ENCODE measurements around the gene JPT2.
"Not testable (repeated sequence)": the region's sequence is repeated elsewhere in the genome, so short reads cannot be mapped to it uniquely, and the experiment has no call there.

Gene JPT2

DNA sequence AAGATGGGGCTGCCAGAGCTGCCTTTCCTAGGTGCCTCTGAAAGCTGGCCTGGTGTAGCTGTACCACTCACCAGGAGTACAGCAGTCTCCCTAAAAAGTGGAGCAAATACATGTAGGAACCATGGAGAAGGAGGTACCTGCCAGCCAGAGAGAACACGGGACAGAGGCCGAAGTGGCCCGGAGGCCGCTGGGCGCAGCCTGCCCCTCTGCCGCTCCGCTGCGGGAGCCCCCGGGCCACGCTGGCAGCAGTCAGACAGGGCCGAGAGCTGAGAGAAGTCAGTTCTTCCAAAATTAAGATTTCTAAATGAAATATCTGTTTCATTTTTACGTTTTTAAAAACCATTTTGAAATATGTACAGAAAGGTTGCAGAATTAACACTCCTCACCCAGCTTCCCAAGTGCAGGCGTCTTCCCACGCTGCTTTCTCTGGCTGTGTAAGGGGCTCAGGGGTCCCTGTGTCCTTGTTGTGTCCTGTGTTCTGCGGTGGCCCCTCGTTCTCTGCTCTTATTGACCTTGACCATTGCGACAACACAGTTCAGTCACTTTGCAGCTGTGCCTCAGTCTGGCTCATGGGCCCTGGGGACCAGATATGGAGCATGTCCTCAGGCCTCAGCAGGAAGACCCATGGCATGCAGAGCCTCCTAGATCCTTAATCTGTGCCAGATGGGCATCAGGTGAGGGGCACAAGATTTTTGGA is 32.9 kb downstream of the JPT2 start:
- DNase-seq, result no peak

DNA sequence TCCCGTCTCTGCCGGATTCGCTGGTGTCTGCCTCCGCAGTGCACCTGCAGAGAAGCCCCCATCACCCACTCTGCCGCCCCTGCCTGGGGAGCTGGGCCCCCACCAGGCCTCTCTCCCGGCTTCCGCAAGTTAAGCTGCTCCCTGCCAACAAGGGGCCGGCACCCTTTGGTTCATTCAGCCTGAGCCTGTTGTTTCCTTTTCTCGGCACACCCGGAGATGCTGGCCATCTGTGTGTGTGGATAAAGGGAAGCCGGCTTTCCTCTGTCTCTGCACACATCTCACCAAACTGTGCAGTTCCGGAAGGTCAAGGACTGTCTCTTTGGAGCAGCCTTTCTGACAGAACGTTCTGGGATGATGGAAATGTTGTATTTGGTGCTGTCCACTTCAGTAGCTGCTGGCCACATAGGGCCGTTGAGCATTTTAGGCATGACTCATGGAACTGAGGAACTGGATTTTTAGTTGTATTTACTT is 34.7 kb downstream of the JPT2 start:
- DNase-seq, result no peak

DNA sequence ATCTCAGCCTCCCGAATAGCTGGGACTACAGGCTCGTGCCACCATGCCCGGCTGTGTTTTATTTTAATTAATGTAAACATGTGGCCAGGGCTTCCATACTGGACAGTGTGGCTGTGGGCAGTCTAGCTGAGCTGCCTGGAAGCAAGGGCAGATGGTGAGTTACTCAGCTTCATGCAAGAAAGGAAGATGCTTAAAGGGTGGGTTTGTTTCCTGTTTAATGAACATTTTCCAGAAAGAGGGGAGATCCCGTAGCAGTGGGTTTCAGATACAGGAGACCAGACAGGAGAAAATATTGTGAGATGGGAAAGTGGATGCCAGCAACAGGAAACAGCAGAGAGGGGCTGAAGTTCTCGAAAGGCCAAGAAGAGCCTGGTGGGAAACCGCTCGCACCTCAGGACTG is 35.3 kb downstream of the JPT2 start:
- DNase-seq, result no peak

DNA sequence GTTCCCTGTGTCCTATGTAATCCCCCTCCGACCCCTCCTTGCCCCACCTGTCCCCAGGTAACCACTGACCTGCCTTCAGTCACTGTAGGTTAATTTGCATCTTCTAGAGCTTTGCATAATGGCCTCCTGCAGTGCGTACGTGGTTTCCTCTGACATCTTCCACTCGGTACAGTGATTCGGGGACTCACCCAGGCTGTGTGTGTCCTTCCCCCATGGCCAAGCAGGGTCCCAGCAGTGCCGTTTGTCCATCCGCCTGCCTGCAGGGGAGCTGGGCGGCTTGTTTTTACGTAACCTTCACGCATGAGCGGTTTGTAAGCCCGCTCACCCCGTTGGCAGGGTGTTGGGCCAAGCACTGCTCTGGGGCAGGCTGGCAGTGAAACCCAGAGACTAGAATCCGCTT is 35.9 kb downstream of the JPT2 start:
- DNase-seq, result no peak

DNA sequence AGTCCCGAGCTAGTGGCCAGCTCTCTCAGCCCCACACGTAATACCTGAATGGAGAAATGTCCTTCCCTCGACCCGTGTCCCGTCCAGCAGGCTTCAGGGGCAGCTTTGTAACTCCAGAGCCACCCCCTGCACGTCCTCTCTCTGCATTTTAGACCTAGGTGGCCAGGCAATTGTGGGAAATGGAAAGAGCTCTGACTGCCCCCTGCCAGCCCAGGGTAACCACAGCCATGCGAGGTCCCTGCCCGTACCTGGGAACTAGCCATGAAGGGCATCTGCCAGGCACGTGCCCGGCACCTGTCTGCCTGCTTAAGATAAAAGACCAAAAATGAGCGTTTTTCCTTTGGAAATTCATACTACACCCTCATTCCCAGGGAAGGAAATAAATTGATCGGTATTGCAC is 37.1 kb downstream of the JPT2 start:
- no peak for DNase-seq

DNA sequence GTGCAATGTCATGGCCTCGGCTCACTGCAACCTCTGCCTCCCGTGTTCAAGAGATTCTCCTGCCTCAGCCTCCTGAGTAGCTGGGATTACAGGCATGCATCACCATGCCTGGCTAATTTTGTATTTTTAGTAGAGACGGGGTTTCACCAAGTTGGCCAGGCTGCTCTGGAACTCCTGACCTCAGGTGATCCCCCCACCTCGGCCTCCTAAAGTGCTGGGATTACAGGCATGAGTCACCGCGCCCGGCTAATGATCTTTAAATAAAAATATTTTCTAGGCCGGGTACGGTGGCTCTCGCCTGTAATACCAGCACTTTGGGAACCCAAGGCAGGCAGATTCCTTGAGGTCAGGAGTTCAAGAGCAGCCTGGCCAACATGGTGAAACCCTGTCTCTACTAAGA is 40.2 kb downstream of the JPT2 start:
- not testable (repeated sequence) for DNase-seq

DNA sequence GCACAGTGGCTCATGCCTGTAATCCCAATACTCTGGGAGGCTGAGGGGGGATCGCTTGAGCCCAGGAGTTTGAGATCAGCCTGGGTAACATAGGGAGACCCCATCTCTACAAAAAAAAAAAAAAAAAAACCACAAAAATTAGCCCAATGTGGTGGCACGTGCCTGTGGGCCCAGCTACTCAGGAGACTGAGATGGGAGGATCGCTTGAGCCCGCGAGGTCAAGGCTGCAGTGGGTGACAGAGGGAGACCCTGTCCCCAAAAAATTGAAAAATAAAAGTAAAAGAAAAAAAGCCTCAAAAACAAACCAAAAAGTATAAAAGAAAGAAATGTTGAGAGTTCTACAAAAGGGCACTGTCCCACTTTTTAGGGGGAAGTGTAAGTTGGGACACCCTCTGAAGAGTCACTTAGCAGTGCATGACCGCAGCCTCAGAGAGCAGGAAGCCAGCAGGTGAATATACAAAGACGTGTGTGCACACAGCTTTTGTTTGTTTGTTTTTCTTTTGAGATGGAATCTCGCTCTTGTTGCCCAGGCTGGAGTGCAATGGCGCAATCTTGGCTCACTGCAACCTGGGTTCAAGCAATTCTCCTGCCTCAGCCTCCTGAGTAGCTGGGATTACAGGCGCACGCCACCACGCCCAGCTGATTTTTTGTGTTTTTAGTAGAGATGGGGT is 41.6 kb downstream of the JPT2 start:
- DNase-seq, result not testable (repeated sequence)

DNA sequence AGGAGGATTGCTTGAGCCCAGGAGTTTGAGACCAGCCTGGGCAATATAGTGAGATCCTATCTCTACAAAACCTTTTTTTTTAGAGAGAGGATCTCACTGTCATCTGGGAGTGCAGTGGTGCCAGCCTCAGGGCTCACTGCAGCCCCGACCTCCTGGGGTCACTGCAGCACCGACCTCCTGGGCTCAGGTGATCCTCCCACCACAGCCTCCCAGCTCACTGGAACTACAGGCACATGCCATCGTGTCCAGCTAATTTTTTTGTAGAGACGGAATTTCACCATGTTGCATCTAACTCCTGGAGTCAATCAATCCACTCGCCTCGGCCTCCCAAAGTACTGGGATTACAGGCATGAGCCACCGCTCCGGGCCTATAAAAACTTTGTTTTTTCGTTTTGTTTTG is 43.3 kb downstream of the JPT2 start:
- no peak for DNase-seq

DNA sequence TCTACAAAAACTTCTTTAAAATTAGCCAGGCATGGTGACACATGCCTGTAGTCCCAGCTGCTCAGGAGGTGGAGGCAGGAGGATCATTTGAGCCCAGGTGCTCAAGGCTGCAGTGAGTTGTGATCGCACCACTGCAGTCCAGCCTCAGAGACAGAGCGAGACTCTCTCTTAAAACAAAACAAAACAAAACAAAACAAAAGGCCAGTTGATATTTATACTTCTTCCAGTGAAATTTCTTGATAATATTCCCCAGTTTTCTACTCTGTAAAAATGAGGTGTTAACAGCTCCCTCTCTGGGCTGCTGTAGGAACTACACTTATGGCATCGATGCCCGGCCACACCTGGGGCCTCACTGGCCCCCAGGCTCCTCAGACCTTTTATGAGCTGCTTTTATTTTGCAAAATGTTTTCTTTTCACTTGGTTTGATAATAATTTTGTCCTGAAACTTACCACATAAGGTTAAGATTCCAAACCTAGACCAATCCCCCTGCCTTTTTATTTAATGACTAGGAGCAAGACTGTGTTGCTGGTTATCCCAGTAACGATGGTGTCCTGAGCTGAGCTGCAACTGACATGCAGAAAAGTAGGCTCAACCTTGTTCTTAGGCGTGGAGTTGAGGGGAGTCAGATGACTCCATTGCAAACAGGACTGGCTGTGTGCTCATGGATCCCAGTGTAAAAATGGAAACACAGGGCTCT is 45.5 kb downstream of the JPT2 start:
- DNase-seq, result peak; percentile 49

DNA sequence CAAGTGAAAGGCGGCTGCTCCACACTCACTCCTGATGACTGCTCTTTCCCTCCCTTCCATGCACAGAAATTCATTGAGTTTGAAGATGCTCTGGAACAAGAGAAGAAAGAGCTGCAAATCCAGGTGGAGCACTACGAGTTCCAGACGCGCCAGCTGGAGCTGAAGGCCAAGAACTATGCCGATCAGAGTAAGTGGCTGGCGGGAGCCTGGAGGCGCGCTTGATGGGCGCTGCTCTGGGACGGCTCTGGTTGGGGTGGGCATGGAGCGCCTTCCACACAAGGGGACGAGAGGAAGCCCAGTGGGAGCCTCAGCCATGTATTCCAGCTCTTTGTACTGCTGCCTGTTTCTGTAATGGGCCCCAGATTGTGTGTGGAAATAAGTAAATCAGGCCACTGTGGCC is 46.4 kb downstream of the JPT2 start:
- DNase-seq, result no peak

DNA sequence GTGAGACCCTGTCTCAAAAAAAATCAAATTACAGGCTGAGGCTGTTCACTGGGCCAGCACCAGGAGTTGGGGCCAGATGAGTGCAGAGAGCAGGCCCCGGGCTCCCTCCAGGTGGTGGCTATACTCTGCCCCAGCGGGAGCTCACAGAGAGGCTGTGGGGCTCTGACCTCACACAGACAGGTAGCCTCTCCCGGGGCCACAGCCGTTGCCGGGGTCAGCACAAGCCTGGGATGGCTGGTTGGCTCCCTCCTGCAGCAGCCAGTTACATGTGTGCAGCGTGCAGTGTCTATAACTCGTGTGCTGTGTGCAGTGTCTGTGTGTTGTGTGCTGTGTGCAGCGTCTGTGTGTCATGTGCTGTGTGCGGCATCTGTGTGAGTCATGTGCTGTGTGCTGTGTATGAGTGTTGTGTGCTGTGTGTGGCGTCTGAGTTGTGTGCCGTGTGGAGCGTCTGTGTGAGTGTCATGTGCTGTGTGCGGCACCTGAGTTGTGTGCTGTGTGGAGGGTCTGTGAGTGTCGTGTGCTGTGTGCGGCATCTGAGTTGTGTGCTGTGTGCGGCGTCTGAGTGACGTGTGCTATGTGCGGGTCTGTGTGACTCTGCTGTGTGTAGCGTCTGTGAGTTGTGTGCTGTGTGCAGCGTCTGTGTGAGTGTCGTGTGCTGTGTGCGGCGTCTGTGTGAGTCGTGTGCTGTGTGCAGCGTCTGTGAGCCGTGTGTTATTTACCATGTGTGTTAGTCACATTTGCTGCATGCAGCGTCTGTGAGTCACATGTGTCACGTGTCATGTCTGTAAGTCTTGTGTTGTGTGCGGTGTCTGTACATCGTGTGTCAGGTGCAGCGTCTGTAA is 48.8 kb downstream of the JPT2 start:
- DNase-seq, result no peak

DNA sequence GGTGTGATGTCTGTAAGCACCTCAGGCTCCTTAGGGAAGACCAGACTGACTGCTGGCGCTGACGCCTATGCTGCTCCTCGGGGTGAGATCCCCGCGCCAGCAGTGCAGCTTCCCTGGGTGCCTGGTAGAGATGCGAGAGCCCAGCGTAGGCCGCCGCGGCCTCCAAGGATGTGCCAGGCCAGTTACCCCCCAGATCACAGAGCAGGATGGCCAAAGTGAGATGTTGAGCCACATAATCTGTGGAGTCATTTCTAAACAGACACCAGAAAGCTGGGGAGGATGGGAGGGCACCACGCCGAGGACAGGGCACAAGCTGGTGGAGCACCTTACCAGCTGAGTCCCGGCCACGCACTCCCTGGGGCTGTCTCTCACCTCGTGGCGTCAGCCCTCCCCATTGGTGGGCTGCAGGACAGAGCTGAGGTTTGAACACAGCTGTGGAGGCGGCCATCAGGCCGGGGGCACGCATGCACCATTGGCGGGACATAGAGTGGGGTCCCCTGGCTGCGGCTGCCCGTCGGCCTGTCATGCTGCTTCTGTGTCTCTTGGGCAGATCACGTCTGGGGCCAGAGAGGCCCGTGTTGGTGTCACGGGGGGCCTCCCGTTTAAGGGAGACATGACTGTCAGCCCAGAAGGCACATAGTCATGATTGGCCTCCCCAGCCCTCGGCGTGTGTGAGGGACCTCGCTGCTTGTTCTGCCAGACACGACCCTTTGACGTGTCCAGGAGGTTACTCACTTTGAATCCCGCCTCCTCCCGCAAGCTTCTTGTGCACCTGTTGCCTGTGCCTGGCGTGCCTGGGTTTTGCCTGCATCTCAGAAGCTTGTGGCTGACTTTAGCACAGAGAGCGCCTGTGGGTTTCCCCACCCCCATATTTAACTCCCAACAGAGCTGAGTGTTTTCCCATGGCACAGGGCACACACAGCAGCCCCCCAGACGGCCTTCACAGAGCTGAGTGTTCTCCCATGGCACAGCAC is 49.9 kb downstream of the JPT2 start:
- DNase-seq, result no peak

DNA sequence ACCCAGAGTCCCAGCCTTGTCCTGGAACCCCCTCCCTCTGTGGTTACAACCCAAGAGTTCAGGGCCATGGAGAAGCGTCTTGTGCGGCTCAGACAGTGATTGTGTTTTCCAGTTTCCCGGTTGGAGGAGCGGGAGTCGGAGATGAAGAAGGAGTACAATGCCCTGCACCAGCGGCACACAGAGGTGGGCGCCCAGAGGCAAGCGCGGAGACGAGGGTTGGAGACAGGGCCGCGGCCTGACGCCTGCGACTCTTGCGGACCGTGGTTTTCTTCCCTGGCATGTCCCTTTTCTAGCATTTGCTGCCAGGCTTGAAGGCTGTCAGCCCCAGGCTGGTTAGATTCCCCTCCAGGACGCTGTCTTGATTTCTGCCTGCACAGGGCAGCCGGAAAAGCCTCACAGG is 50.9 kb downstream of the JPT2 start:
- no peak for DNase-seq

DNA sequence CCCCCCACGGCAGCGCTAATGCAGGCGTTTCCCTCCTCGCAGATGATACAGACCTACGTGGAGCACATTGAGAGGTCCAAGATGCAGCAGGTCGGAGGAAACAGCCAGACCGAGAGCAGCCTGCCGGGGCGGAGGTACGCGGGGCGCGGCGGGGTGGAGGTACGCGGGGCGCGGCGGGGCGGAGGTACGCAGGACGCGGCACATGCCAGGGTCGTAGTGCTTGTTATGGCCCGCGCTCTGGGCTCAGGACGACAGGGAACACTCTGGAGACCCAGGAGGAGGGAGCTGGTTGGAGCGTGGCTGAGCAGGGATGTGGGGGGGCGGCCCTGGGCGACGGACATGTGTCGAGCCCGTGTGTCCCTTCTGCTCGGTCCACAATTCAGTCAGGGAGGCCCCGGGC is 51.4 kb downstream of the JPT2 start:
- DNase-seq, result no peak

DNA sequence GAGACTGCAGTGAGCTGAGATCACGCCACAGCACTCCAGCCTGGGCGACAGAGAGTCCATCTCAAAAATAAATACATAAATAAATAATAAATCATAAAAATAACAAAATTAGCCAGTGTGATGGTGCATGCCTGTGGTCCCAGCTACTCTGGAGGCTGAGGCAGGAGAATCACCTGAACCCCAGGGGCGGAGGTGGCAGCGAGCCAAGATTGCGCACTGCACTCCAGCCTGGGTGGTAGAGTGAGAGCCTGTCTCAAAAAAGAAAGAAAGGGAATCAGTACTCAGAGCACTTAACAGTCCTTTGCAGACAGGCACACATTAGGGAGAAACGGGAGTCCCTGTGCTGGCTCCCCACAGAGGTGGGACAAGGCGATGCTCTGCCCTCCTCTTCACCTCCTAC is 53.0 kb downstream of the JPT2 start:
- DNase-seq, result no peak

DNA sequence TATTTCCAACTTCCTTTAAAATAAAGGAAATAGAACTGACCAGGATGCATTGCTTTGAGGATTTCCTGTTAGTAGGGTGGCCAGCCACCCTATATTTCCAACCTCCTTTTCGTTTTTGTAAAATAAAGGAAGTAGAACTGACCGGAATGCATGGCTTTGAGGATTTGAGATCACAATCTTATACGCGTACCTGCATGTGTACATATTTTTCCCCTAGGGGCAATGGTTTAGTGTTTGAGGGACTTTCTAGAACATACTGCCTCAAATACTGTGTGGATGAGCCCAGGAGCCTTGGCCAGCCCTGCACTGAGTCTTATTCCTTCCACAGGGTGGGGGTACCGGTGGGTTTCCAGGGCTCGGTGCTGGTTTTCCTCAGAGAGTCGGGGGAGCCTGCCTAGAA is 53.5 kb downstream of the JPT2 start:
- DNase-seq, result no peak

DNA sequence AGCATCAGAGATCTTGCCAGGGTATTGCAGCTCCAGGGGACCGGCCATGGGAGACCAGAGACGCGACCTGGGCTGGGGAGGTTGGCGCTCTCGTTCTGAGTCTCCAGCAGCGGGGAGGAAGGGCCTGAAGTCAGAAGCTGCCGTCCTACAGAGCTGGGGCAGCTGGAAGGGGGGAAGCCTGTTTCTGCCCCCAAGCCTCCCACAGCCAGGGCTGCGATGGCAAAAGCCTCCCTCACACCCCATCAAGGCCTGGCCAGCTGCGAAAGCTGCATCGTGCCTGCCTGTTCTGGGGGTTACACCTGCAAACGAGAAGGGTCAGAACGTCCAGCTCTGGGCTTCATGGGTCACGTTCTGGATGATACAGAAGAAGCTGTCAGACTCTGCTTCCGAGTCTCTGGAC is 54.0 kb downstream of the JPT2 start:
- no peak for DNase-seq

DNA sequence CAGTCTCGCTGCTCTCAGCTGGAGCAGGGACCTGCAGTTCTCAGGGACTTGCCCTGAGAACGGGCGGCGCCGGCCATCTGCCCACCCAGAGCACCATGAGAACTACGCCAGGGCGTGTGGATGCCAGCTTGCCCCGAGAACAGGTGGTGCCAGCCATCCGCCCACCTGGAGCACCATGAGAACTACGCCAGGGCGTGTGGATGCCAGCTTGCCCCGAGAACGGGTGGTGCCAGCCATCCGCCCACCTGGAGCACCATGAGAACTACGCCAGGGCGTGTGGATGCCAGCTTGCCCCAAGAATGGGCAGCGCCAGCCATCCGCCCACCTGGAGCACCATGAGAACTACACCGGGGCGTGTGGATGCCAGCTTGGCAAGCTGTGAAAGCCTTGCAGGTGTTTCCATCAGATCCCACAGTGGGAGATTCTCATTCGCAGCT is 54.5 kb downstream of the JPT2 start:
- DNase-seq, result not testable (repeated sequence)

DNA sequence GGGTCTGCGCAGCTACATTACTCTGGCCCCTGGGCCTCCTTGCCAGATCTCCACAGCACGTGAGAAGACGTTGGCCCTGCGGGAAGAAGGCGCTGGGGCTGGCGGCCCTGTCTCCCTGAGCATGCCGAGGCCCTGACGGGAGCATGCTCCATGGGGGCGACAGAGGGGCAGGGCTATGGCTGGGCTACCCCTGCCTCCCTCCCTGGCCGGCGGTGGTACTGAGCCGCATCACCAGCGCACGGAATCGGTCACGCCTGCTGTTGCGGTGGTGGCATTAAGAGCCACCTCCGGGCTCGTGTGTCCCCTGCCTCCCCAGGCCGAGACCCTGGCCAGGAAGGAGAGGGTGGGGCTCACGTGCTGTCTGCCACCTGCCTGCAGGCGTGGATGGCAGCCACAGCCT is 56.0 kb downstream of the JPT2 start:
- DNase-seq, result no peak

DNA sequence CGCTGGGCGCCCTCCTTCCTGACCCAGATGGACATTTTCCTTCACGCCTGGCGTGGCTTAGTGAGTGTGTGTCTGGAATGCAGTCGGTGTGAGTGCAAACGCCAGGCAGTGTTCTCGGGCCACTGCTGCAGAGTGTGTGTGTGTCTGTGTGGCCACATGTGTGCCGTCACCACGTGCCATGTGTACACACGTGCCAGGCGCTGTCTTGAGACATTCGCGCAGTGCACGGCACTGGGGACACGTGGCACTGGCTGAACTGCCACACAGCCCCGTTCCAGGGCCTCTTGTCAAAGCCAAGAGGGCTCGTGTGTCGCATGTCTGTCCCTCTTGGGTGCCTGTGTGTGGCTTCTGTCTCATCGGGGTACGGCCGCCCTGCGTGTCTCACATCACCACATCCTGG is 56.7 kb downstream of the JPT2 start:
- no peak for DNase-seq

DNA sequence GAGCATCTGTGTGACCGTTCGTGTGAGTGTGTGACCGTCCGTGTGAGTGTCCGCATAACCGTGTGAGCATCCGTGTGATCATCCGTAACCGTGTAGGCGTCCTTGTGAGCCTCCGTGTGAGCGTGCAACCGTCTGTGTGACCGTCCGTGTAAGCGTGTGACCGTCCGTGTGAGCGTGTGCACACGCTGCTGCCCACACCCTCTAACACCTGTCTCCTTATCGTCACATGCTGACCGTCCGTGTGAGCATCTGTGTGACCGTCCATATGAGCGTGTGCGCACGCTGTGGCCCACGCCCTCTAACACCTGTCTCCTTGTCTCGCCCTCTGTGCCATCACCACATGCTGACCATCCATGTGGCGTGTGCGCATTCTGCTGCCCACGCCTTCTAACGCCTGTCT is 62.2 kb downstream of the JPT2 start:
- no peak for DNase-seq

Data from activated CD4-positive, alpha-beta T cell treated with anti-CD3 and anti-CD28 coated beads, Interleukin-2, Interleukin-6, amounts not matched to agents 100 ng/mL and 50 ng/mL, durations not matched to agents 16 hours and 8 hours (primary cell).